Measurements from ENCODE around the gene ACTL8. TPM values are rescaled to one million over a fixed set of nuclear protein-coding genes. Genes with fewer than 3 reads are reported as not detected.

ACTL8 gene
- total RNA-seq, 1 experiment from 2014 or later = not detected

DNA sequence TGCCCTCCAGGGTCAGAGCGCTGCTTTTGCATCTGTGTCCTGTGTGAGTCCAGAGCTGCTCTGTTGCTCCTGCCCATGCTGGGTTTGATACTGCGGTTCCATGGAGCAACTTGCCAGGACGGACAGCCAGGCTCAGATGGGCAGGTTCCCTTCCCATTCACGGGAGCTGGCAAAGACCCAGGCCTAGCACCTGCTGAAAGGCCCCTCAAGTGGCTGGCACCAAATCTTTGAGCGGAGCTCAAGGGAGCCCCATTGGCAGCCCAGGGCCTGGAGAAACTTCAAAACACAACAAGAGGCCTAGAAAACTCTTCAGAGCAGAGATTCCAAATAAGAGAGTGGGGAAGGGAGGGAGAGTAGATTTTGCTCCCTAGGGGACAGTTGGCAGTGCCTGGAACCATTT is 97.2 kb downstream of the ACTL8 start:
- intact Hi-C loops (cut with micrococcal nuclease; ENCODE audit: unreplicated experiment) = no loop called here

DNA sequence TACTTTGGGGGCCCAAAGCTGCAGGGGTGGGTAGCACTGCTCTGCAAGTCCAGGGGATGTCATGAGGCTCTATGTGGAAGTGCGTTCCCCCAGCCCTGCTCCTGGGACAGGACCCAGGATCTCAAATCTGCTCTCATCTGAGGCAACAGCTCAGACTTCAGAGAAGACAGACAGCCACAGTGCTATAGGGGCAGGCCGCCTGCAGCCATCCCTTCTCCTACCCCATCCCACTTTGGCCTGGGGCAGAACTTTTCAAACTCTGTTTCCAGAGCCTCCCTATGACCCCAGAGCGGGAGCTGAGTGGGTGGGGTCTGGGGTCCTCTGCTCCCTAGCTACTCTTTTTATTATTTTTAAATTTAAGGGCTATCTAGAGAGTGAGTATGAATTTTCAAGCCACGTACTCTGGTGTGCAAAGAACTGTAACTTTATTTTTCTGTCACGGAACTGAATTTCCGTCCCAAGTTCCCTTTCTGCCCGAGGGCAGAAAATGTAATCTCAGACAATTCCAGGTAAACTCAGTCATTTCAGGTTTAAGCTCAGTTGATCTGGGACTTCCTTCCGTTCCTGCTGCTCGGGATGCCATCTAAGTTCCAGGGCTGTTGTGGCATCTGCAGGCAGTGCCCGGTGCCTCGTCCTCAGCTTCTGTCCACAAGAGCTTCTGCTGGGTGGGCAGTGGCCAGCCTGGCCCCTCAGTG is 98.3 kb downstream of the ACTL8 start:
- Histone ChIP-seq H3K4me1 (ENCODE audit: control insufficient read depth, insufficient read depth, low read length) (no peaks in the 10 kb centered on the region), H3K4me3 (ENCODE audit: low read depth in 2 of 2, low read length in 2 of 2) (no peak overlapping the region), H3K27me3 (ENCODE audit: control insufficient read depth, insufficient read depth, low read length) (no peaks in the 10 kb centered on the region; the same call in 1 of the 2 replicates), H3K27ac (ENCODE audit: low read length) (no peak overlapping the region), H3K9me3 (ENCODE audit: control insufficient read depth, insufficient read depth, low read depth, low read length) (no peaks in the 10 kb centered on the region), H3K36me3 (ENCODE audit: control insufficient read depth, insufficient read depth, low read length) (no peaks in the 10 kb centered on the region)
- DNase-seq (ENCODE audit: low read depth, low spot score) (no peak), ATAC-seq (no peak)
- in situ Hi-C loops (cut with HindIII; ENCODE audit: low pct_unique_long_range_greater_than_20kb, low sequenced_read_pairs) = no loop called here
- intact Hi-C loops (cut with micrococcal nuclease; ENCODE audit: unreplicated experiment) = no loop called here
- ChIA-PET POLR2A (no interaction called here), CTCF (no interaction called here)
- TF ChIP-seq, protein P1, sequence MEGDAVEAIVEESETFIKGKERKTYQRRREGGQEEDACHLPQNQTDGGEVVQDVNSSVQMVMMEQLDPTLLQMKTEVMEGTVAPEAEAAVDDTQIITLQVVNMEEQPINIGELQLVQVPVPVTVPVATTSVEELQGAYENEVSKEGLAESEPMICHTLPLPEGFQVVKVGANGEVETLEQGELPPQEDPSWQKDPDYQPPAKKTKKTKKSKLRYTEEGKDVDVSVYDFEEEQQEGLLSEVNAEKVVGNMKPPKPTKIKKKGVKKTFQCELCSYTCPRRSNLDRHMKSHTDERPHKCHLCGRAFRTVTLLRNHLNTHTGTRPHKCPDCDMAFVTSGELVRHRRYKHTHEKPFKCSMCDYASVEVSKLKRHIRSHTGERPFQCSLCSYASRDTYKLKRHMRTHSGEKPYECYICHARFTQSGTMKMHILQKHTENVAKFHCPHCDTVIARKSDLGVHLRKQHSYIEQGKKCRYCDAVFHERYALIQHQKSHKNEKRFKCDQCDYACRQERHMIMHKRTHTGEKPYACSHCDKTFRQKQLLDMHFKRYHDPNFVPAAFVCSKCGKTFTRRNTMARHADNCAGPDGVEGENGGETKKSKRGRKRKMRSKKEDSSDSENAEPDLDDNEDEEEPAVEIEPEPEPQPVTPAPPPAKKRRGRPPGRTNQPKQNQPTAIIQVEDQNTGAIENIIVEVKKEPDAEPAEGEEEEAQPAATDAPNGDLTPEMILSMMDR (IDR thresholded peaks at IDR 0.05) = no peak
- no peak for TF ChIP-seq TCF7L2 (IDR thresholded peaks at IDR 0.05; ENCODE audit: low read depth, low read length)
- no peak for TF ChIP-seq POLR2AphosphoS5 (IDR thresholded peaks at IDR 0.05; ENCODE audit: low read depth, low read length)
- TF ChIP-seq SIN3A (IDR thresholded peaks at IDR 0.05; ENCODE audit: borderline replicate concordance, insufficient read depth, low read depth, low read length) = no peak
- TF ChIP-seq, protein P2, sequence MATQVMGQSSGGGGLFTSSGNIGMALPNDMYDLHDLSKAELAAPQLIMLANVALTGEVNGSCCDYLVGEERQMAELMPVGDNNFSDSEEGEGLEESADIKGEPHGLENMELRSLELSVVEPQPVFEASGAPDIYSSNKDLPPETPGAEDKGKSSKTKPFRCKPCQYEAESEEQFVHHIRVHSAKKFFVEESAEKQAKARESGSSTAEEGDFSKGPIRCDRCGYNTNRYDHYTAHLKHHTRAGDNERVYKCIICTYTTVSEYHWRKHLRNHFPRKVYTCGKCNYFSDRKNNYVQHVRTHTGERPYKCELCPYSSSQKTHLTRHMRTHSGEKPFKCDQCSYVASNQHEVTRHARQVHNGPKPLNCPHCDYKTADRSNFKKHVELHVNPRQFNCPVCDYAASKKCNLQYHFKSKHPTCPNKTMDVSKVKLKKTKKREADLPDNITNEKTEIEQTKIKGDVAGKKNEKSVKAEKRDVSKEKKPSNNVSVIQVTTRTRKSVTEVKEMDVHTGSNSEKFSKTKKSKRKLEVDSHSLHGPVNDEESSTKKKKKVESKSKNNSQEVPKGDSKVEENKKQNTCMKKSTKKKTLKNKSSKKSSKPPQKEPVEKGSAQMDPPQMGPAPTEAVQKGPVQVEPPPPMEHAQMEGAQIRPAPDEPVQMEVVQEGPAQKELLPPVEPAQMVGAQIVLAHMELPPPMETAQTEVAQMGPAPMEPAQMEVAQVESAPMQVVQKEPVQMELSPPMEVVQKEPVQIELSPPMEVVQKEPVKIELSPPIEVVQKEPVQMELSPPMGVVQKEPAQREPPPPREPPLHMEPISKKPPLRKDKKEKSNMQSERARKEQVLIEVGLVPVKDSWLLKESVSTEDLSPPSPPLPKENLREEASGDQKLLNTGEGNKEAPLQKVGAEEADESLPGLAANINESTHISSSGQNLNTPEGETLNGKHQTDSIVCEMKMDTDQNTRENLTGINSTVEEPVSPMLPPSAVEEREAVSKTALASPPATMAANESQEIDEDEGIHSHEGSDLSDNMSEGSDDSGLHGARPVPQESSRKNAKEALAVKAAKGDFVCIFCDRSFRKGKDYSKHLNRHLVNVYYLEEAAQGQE (IDR thresholded peaks at IDR 0.05; ENCODE audit: insufficient read depth in 1 of 2, low read depth in 2 of 2, low read length in 1 of 2) = no peak
- BruUV-seq (replicated peaks) = no TSS peak

More for the DNA sequence above, 97.2 kb downstream of the ACTL8 start:
- Histone ChIP-seq H3K9me3 (ENCODE audit: control insufficient read depth, insufficient read depth, low read depth, low read length) (no peaks in the 10 kb centered on the region), H3K4me3 (ENCODE audit: low read depth in 2 of 2, low read length in 2 of 2) (no peak overlapping the region), H3K4me1 (ENCODE audit: control insufficient read depth, insufficient read depth, low read length) (no peaks in the 10 kb centered on the region), H3K36me3 (ENCODE audit: control insufficient read depth, insufficient read depth, low read length) (no peaks in the 10 kb centered on the region), H3K27me3 (ENCODE audit: control insufficient read depth, insufficient read depth, low read length) (no peaks in the 10 kb centered on the region; the same call in 1 of the 2 replicates), H3K27ac (ENCODE audit: low read length) (no peak overlapping the region)
- CTCF ChIA-PET = no interaction called here
- ATAC-seq (no peak), DNase-seq (ENCODE audit: low read depth, low spot score) (no peak)
- in situ Hi-C loops (cut with HindIII; ENCODE audit: low pct_unique_long_range_greater_than_20kb, low sequenced_read_pairs) = no loop called here
- TF ChIP-seq TCF7L2 (IDR thresholded peaks at IDR 0.05; ENCODE audit: low read depth, low read length) = no peak
- TF ChIP-seq SIN3A (IDR thresholded peaks at IDR 0.05; ENCODE audit: borderline replicate concordance, insufficient read depth, low read depth, low read length) = no peak
- TF ChIP-seq, protein P2 (IDR thresholded peaks at IDR 0.05; ENCODE audit: insufficient read depth in 1 of 2, low read depth in 2 of 2, low read length in 1 of 2) = no peak
- no peak for TF ChIP-seq POLR2AphosphoS5 (IDR thresholded peaks at IDR 0.05; ENCODE audit: low read depth, low read length)
- TF ChIP-seq, protein P1 (IDR thresholded peaks at IDR 0.05) = no peak
- POLR2A ChIA-PET = no interaction called here
- no TSS peak for BruUV-seq (replicated peaks)

Data from Panc1 (cell line).